DND-41 (cell line): ENCODE data around the gene TRIM56.

Source experiments
- ATAC-seq: fragments of 200-7000 bp; cut with Tn5 transposase; 3 replicates; pipeline ENCODE4 v1.9.1; 2021; ENCODE audit warnings: low read depth; ENCODE audit not compliant: insufficient read depth
- DNase-seq: peaks from one replicate; pipeline ENCODE4 v3.0.0-alpha.2; 2020
- H2AFZ ChIP-seq: 2 replicates; pipeline ENCODE4 v1.6.0; 2012; ENCODE audit warnings: low read depth, low read length
- H3K27ac ChIP-seq: 2 replicates; pipeline ENCODE4 v1.5.1; 2012; ENCODE audit warnings: low read length, inconsistent platforms
- H3K27me3 ChIP-seq: fragments of 200-600 bp; sonication (generic); 2 replicates; pipeline ENCODE4 v1.6.0; 2012; ENCODE audit warnings: low read length, mild to moderate bottlenecking, inconsistent platforms; ENCODE audit not compliant: insufficient read depth, poor library complexity
- H3K36me3 ChIP-seq: 2 replicates; pipeline ENCODE4 v1.5.1; 2012; ENCODE audit warnings: low read length, inconsistent platforms; ENCODE audit not compliant: insufficient read depth
- H3K4me1 ChIP-seq: 2 replicates; pipeline ENCODE4 v1.5.1; 2012; ENCODE audit warnings: mild to moderate bottlenecking, low read length; ENCODE audit not compliant: insufficient read depth
- H3K4me2 ChIP-seq: 2 replicates; pipeline ENCODE4 v1.6.0; 2012; ENCODE audit warnings: mild to moderate bottlenecking, moderate library complexity, low read length, inconsistent platforms; ENCODE audit not compliant: insufficient read depth
- H3K4me3 ChIP-seq, 2 experiments: fragments of 200-600 bp in 1 of 2; shearing (Covaris generic) in 1 of 2; 2 replicates each; pipeline ENCODE4 v1.5.1; 2012 to 2016; ENCODE audit warnings: inconsistent platforms in 2 of 2, low read length in 2 of 2, mild to moderate bottlenecking in 2 of 2, low read depth in 1 of 2, moderate library complexity in 1 of 2
- H3K79me2 ChIP-seq: 2 replicates; pipeline ENCODE4 v1.6.0; 2012; ENCODE audit warnings: low read length, inconsistent platforms; ENCODE audit not compliant: insufficient read depth
- H3K9ac ChIP-seq: 2 replicates; pipeline ENCODE4 v1.6.0; 2012; ENCODE audit warnings: low read depth, mild to moderate bottlenecking, inconsistent platforms, low read length, moderate library complexity
- H3K9me3 ChIP-seq: 2 replicates; pipeline ENCODE4 v1.5.1; 2012; ENCODE audit warnings: low read length, moderate library complexity, mild to moderate bottlenecking, inconsistent platforms; ENCODE audit not compliant: insufficient read depth, severe bottlenecking
- H4K20me1 ChIP-seq: 2 replicates; pipeline ENCODE4 v1.6.0; 2012; ENCODE audit warnings: low read length; ENCODE audit not compliant: insufficient read depth
- CTCF ChIP-seq: IDR thresholded peaks from 2 replicates; pipeline ENCODE4 v1.5.1; 2012; ENCODE audit warnings: borderline replicate concordance, low read length, moderate library complexity, mild to moderate bottlenecking; ENCODE audit not compliant: poor library complexity, severe bottlenecking; ENCODE audit errors: extremely low read depth
- EZH2 ChIP-seq: IDR thresholded peaks from 3 replicates; pipeline ENCODE4 v1.6.1; 2012; ENCODE audit warnings: borderline replicate concordance, low read depth, mild to moderate bottlenecking, moderate library complexity, low read length, inconsistent platforms; ENCODE audit not compliant: severe bottlenecking

Gene TRIM56

GRCh38 chr7:101133621-101134398 is 48.5 kb downstream of the TRIM56 start:
- Histone ChIP-seq H3K79me2 (no peaks in the 10 kb centered on the region), H3K36me3 (no peaks in the 10 kb centered on the region), H4K20me1 (no peaks in the 10 kb centered on the region), H3K9me3 (no peaks in the 10 kb centered on the region), H3K4me3 (no peak overlapping the region), H3K27me3 (no peaks in the 10 kb centered on the region), H3K9ac (no peak overlapping the region), H3K27ac (no peak overlapping the region), H2AFZ (no peak overlapping the region), H3K4me2 (no peak overlapping the region), H3K4me1 (no peaks in the 10 kb centered on the region)
- TF ChIP-seq EZH2, result no peak
- no peak for TF ChIP-seq CTCF
- ATAC-seq (no peak), DNase-seq (no peak)

GRCh38 chr7:101134399-101134980 is 49.2 kb downstream of the TRIM56 start:
- Histone ChIP-seq H3K4me2 (no peak overlapping the region), H3K27ac (no peak overlapping the region), H3K4me3 (no peak overlapping the region), H3K9ac (no peak overlapping the region), H4K20me1 (no peaks in the 10 kb centered on the region), H3K27me3 (no peaks in the 10 kb centered on the region), H3K36me3 (no peaks in the 10 kb centered on the region), H3K79me2 (no peaks in the 10 kb centered on the region), H2AFZ (no peak overlapping the region), H3K9me3 (no peaks in the 10 kb centered on the region), H3K4me1 (no peaks in the 10 kb centered on the region)
- no peak for DNase-seq
- no peak for ATAC-seq
- no peak for TF ChIP-seq EZH2
- TF ChIP-seq CTCF, result no peak

GRCh38 chr7:101137651-101138212 is 52.5 kb downstream of the TRIM56 start:
- DNase-seq (no peak), ATAC-seq (no peak)
- H3K27me3 ChIP-seq, result no peaks in the 10 kb centered on the region
- no peaks in the 10 kb centered on the region for H3K79me2 ChIP-seq
- no peak overlapping the region for H3K4me3 ChIP-seq
- H3K9ac ChIP-seq, result no peak overlapping the region
- H3K4me1 ChIP-seq, result peaks cover 8% of the 10 kb centered on the region
- no peaks in the 10 kb centered on the region for H4K20me1 ChIP-seq
- TF ChIP-seq EZH2 (no peak), CTCF (no peak)
- no peaks in the 10 kb centered on the region for H3K9me3 ChIP-seq
- H3K27ac ChIP-seq, result no peak overlapping the region
- H3K36me3 ChIP-seq, result no peaks in the 10 kb centered on the region
- no peak overlapping the region for H3K4me2 ChIP-seq
- no peak overlapping the region for H2AFZ ChIP-seq
